Lower leg skin (tissue), 3 donors: ENCODE data around the gene EVL.

Experiments
- CTCF ChIP-seq, 3 donors: fragments of 450-650 bp; IDR thresholded peaks; one replicate each; pipeline ENCODE4 v1.5.1; 2016; ENCODE audit warnings: antibody characterized with exemption in 3 of 3, mild to moderate bottlenecking in 3 of 3, moderate library complexity in 2 of 3
- POLR2A ChIP-seq, 2 donors: fragments of 450-650 bp; IDR thresholded peaks; one replicate each; pipeline ENCODE4 v1.6.1; 2016 to 2017; ENCODE audit warnings: antibody characterized with exemption in 2 of 2, mild to moderate bottlenecking in 1 of 2, moderate library complexity in 1 of 2

DNA sequence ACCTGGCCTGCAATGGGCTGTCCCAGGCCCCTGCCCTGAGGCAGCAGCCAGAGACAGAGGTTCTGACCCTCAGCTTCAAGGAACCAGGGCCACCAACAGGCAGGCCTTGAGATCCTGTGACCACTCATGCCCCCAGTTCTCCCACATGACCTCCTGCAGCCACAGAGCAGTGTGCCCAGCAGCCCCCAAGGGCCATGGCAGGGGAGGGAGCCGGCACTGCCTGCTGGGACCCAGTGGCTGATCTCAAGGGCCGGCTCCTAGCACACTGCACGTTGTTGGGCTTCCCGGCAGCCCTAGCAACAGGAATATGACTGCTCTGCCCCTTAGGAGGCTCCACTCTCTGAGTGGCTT is 79.4 kb downstream of the EVL start:
- no peak for TF ChIP-seq POLR2A (IDR thresholded peaks at IDR 0.05)
- TF ChIP-seq CTCF (IDR thresholded peaks at IDR 0.05), result no peak
